Esophagus (tissue), 2 donors: ENCODE results near the gene OR6C75. TPM values are rescaled to one million over a fixed set of nuclear protein-coding genes. Genes with fewer than 3 reads are reported as not detected.

Source experiments
- H3K27ac ChIP-seq, 2 donors: one replicate each; pipeline ENCODE4 v1.5.1; 2013; ENCODE audit warnings: low read depth in 2 of 2, mild to moderate bottlenecking in 2 of 2, inconsistent platforms in 1 of 2, low read length in 1 of 2, moderate library complexity in 1 of 2
- H3K27me3 ChIP-seq, 2 donors: one replicate each; pipeline ENCODE4 v1.6.1; 2013; ENCODE audit warnings: low read length in 2 of 2, control low read depth in 1 of 2, mild to moderate bottlenecking in 1 of 2; ENCODE audit not compliant: insufficient read depth in 2 of 2, control insufficient read depth in 1 of 2
- H3K36me3 ChIP-seq, 2 donors: one replicate each; pipeline ENCODE4 v1.6.1; 2013; ENCODE audit warnings: low read length in 1 of 2; ENCODE audit not compliant: control insufficient read depth in 2 of 2, insufficient read depth in 2 of 2
- H3K4me1 ChIP-seq, 2 donors: one replicate each; pipeline ENCODE4 v1.6.1; 2013; ENCODE audit warnings: low read length in 1 of 2; ENCODE audit not compliant: control insufficient read depth in 2 of 2, insufficient read depth in 2 of 2
- H3K4me3 ChIP-seq, 2 donors: one replicate each; pipeline ENCODE4 v1.5.1; 2013; ENCODE audit warnings: low read length in 2 of 2, mild to moderate bottlenecking in 2 of 2, low read depth in 1 of 2, moderate library complexity in 1 of 2
- H3K9me3 ChIP-seq, 2 donors: one replicate each; pipeline ENCODE4 v1.6.1; 2013; ENCODE audit warnings: mild to moderate bottlenecking in 2 of 2, low read depth in 1 of 2, low read length in 1 of 2, moderate library complexity in 1 of 2; ENCODE audit not compliant: control insufficient read depth in 2 of 2, insufficient read depth in 1 of 2
- WGBS, 2 donors: extraction: QIAGEN DNeasy Blood & Tissue Kit; methylation state at CpG; one replicate each; pipeline ENCODE4 v1.1.7; 2013; 5-methylcytosine and 5-hydroxymethylcytosine counted together
- polyA plus RNA-seq, 2 donors: library from polyadenylated mRNA; stranded (reverse); fragments of 200-250 nt; gene quantifications; one replicate each; pipeline ENCODE4 v1.2.3, GENCODE V29; 2013
- donor health status: healthy with polysubstance abuse.
- donor health status: Bipolar disorder and iron deficiency.

Gene OR6C75
- polyA plus RNA-seq, 2 donors: not detected

DNA sequence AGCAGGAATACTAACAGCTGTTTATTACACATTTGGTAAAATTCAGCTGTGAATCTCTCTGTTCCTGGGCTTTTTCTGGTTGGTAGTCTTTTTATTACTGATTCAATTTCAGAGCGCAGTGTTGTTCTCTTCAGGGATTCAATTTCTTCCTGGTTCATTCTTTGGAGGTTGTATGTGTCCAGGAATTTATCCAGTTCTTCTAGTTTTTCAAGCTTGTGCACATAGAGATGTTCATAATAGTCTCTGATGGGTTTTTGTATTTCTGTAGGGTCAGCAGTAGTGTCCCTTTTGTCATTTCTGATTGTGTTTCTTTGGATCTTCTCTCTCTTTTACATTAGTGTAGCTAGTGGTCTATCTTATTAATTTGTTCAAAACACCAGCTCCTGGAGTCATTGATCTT, 54.2 kb downstream of the OR6C75 start:
- H3K27ac ChIP-seq: no peak overlapping the region
- H3K4me3 ChIP-seq: no peak overlapping the region
- no peaks in the 10 kb centered on the region for H3K36me3 ChIP-seq
- no peaks in the 10 kb centered on the region for H3K27me3 ChIP-seq
- 35 to 81% methylated on average over 1 of the region's 1 CpG for WGBS, 2 donors
- peaks cover 0 to 3% of the 10 kb centered on the region in 2 donors for H3K9me3 ChIP-seq
- H3K4me1 ChIP-seq: no peaks in the 10 kb centered on the region

Other genes with a start within 250 kb of the OR6C75 start
- gene OR9K2, start 236.6 kb upstream of the OR6C75 start, polyA plus RNA-seq: not detected
- gene OR10A7, start 141.9 kb upstream of the OR6C75 start, polyA plus RNA-seq: not detected
- not detected for gene OR6C74, start 118.4 kb upstream of the OR6C75 start, polyA plus RNA-seq
- gene OR6C6, start 66.4 kb upstream of the OR6C75 start, polyA plus RNA-seq: not detected
- not detected for gene OR6C1, start 48.6 kb upstream of the OR6C75 start, polyA plus RNA-seq
- gene OR6C3, start 32.2 kb upstream of the OR6C75 start, polyA plus RNA-seq: not detected
- not detected for gene OR6C65, start 37.6 kb downstream of the OR6C75 start, polyA plus RNA-seq
- gene OR6C76, start 63.3 kb downstream of the OR6C75 start, polyA plus RNA-seq: not detected
- under 1 TPM in 1 of 2 donors, not detected in 1; 0.02 TPM for gene OR6C2, start 81.1 kb downstream of the OR6C75 start, polyA plus RNA-seq
- not detected for gene OR6C70, start 107.2 kb downstream of the OR6C75 start, polyA plus RNA-seq
- not detected for gene OR6C68, start 129.4 kb downstream of the OR6C75 start, polyA plus RNA-seq
- gene OR6C4, start 186.6 kb downstream of the OR6C75 start, polyA plus RNA-seq: not detected
- not detected for gene OR2AP1, start 209.5 kb downstream of the OR6C75 start, polyA plus RNA-seq